Sigmoid colon (tissue), 4 donors: Measurements from ENCODE around the gene CDC37L1.
A peak's percentile ranks its signal among the peaks of the same experiment; 100 is the strongest.

ENCODE experiments used
- CTCF ChIP-seq, 4 experiments: fragments of 450-650 bp in 3 of 4; fragments of 200-600 bp in 1 of 4; IDR thresholded peaks; one replicate each; pipeline ENCODE4 v1.5.1; 2016 to 2019; ENCODE audit warnings: antibody characterized with exemption in 4 of 4, mild to moderate bottlenecking in 3 of 4, moderate library complexity in 2 of 4
- EP300 ChIP-seq, 4 donors: sonication (generic); formaldehyde crosslinking; IDR thresholded peaks; one replicate each; pipeline ENCODE4 v1.6.1; 2017; ENCODE audit warnings: antibody characterized with exemption in 4 of 4

DNA sequence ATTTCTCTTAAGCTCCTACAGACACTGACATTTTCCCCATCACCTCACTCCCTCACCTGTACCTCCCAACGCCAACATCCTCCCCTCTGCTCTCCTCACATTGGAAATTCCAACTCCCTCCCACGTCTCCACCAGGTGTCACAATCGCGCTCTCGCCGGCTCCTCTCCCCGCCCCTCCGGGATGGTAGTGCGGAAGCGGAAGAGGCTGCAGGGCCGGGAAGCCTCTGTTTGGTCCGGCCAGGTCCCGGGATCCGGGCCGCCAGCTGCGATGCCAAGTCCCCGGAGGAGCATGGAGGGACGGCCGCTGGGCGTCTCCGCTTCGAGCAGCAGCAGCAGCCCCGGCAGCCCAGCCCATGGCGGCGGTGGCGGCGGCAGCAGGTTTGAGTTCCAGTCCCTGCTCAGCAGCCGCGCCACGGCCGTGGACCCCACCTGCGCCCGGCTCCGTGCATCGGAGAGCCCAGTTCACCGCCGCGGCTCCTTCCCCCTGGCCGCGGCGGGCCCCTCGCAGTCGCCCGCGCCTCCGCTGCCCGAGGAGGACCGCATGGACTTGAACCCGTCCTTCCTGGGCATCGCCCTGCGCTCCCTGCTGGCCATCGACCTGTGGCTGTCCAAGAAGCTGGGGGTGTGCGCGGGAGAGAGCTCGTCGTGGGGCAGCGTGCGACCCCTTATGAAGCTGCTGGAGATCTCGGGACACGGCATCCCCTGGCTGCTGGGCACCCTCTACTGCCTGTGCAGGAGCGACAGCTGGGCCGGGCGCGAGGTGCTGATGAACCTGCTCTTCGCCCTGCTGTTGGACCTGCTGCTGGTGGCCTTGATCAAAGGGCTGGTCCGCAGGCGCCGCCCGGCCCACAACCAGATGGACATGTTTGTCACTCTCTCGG, 17.0 kb upstream of the CDC37L1 start, which contains the start of gene PLPP6:
- TF ChIP-seq CTCF (IDR thresholded peaks at IDR 0.05): peak; percentile 55 to 78 (median 58)
- no peak for TF ChIP-seq EP300 (IDR thresholded peaks at IDR 0.05)
